ENCODE measurements around the gene NR4A2. TPM values are rescaled to one million over a fixed set of nuclear protein-coding genes. Genes with fewer than 3 reads are reported as not detected.
"Not testable (repeated sequence)": the region's sequence is repeated elsewhere in the genome, so short reads cannot be mapped to it uniquely, and the experiment has no call there.

The NR4A2 gene
- total RNA-seq, 1 donor = 83.3 TPM

- peaks cover 99% of the 10 kb centered on the region for H3K27me3 ChIP-seq (ENCODE audit: insufficient read depth, low read length)
- H3K4me1 ChIP-seq (ENCODE audit: insufficient read depth, low read length) = peaks cover 35% of the 10 kb centered on the region
Measured at GRCh38 chr2:156319811-156320485, 12.6 kb downstream of the NR4A2 start.

GRCh38 chr2:156317631-156318030 lies 14.9 kb downstream of the NR4A2 start:
- peaks cover 31% of the 10 kb centered on the region for H3K4me1 ChIP-seq (ENCODE audit: insufficient read depth, low read length)
- no peaks in the 10 kb centered on the region for H3K9me3 ChIP-seq (ENCODE audit: low read depth, low read length)
- H3K4me3 ChIP-seq (ENCODE audit: low read length) = no peak overlapping the region
- peaks cover 99% of the 10 kb centered on the region for H3K27me3 ChIP-seq (ENCODE audit: insufficient read depth, low read length)

More at GRCh38 chr2:156319811-156320485, 12.6 kb downstream of the NR4A2 start:
- no peak overlapping the region for H3K4me3 ChIP-seq (ENCODE audit: low read length)
- no peaks in the 10 kb centered on the region for H3K9me3 ChIP-seq (ENCODE audit: low read depth, low read length)

- H3K4me3 ChIP-seq (ENCODE audit: low read length) = no peak overlapping the region
- H3K4me1 ChIP-seq (ENCODE audit: insufficient read depth, low read length) = no peaks in the 10 kb centered on the region
- no peaks in the 10 kb centered on the region for H3K9me3 ChIP-seq (ENCODE audit: low read depth, low read length)
- peaks cover 66% of the 10 kb centered on the region for H3K27me3 ChIP-seq (ENCODE audit: insufficient read depth, low read length)
Measured at GRCh38 chr2:156311976-156312375, 20.5 kb downstream of the NR4A2 start.

GRCh38 chr2:156310773-156311172 lies 21.7 kb downstream of the NR4A2 start:
- Histone ChIP-seq H3K27me3 (ENCODE audit: insufficient read depth, low read length) (peaks cover 59% of the 10 kb centered on the region), H3K4me3 (ENCODE audit: low read length) (no peak overlapping the region), H3K9me3 (ENCODE audit: low read depth, low read length) (no peaks in the 10 kb centered on the region), H3K4me1 (ENCODE audit: insufficient read depth, low read length) (no peaks in the 10 kb centered on the region)

GRCh38 chr2:156309917-156310316 lies 22.6 kb downstream of the NR4A2 start:
- H3K27me3 ChIP-seq (ENCODE audit: insufficient read depth, low read length) = peaks cover 50% of the 10 kb centered on the region
- no peaks in the 10 kb centered on the region for H3K9me3 ChIP-seq (ENCODE audit: low read depth, low read length)
- no peaks in the 10 kb centered on the region for H3K4me1 ChIP-seq (ENCODE audit: insufficient read depth, low read length)
- H3K4me3 ChIP-seq (ENCODE audit: low read length) = no peak overlapping the region

- H3K4me1 ChIP-seq (ENCODE audit: insufficient read depth, low read length) = no peaks in the 10 kb centered on the region
- H3K27me3 ChIP-seq (ENCODE audit: insufficient read depth, low read length) = peaks cover 43% of the 10 kb centered on the region
- no peak overlapping the region for H3K4me3 ChIP-seq (ENCODE audit: low read length)
- H3K9me3 ChIP-seq (ENCODE audit: low read depth, low read length) = no peaks in the 10 kb centered on the region
Measured at GRCh38 chr2:156309167-156309566, 23.4 kb downstream of the NR4A2 start.

- Histone ChIP-seq H3K4me1 (ENCODE audit: insufficient read depth, low read length) (no peaks in the 10 kb centered on the region), H3K4me3 (ENCODE audit: low read length) (no peak overlapping the region), H3K9me3 (ENCODE audit: low read depth, low read length) (no peaks in the 10 kb centered on the region), H3K27me3 (ENCODE audit: insufficient read depth, low read length) (peaks cover 24% of the 10 kb centered on the region)
Measured at GRCh38 chr2:156306821-156307220, 25.7 kb downstream of the NR4A2 start.

GRCh38 chr2:156305121-156305520 lies 27.4 kb downstream of the NR4A2 start:
- H3K4me3 ChIP-seq (ENCODE audit: low read length) = no peak overlapping the region
- no peaks in the 10 kb centered on the region for H3K9me3 ChIP-seq (ENCODE audit: low read depth, low read length)
- H3K27me3 ChIP-seq (ENCODE audit: insufficient read depth, low read length) = peaks cover 15% of the 10 kb centered on the region
- no peaks in the 10 kb centered on the region for H3K4me1 ChIP-seq (ENCODE audit: insufficient read depth, low read length)

- Histone ChIP-seq H3K4me3 (ENCODE audit: low read length) (no peak overlapping the region), H3K9me3 (ENCODE audit: low read depth, low read length) (no peaks in the 10 kb centered on the region), H3K27me3 (ENCODE audit: insufficient read depth, low read length) (peaks cover 8% of the 10 kb centered on the region), H3K4me1 (ENCODE audit: insufficient read depth, low read length) (no peaks in the 10 kb centered on the region)
Measured at GRCh38 chr2:156300337-156300736, 32.2 kb downstream of the NR4A2 start.

GRCh38 chr2:156294945-156295580 lies 37.5 kb downstream of the NR4A2 start:
- H3K4me3 ChIP-seq (ENCODE audit: low read length) = no peak overlapping the region

GRCh38 chr2:156293382-156293781 lies 39.1 kb downstream of the NR4A2 start:
- not testable (repeated sequence) for H3K27me3 ChIP-seq (ENCODE audit: insufficient read depth, low read length); H3K9me3 ChIP-seq (ENCODE audit: low read depth, low read length); H3K4me1 ChIP-seq (ENCODE audit: insufficient read depth, low read length); H3K4me3 ChIP-seq (ENCODE audit: low read length)

More at GRCh38 chr2:156294945-156295580, 37.5 kb downstream of the NR4A2 start:
- Histone ChIP-seq H3K4me1 (ENCODE audit: insufficient read depth, low read length) (no peaks in the 10 kb centered on the region), H3K9me3 (ENCODE audit: low read depth, low read length) (no peaks in the 10 kb centered on the region), H3K27me3 (ENCODE audit: insufficient read depth, low read length) (peaks cover 9% of the 10 kb centered on the region)

- Histone ChIP-seq H3K9me3 (ENCODE audit: low read depth, low read length) (no peaks in the 10 kb centered on the region), H3K4me1 (ENCODE audit: insufficient read depth, low read length) (no peaks in the 10 kb centered on the region), H3K27me3 (ENCODE audit: insufficient read depth, low read length) (no peaks in the 10 kb centered on the region), H3K4me3 (ENCODE audit: low read length) (no peak overlapping the region)
Measured at GRCh38 chr2:156279446-156280150, 52.9 kb downstream of the NR4A2 start.

Other genes with a start within 250 kb of the NR4A2 start
- 17.5 TPM for gene GPD2, start 103.7 kb upstream of the NR4A2 start, total RNA-seq